T47D (cell line): ENCODE data around the gene STING1.

Experiments used
- DNase-seq, 2 experiments: peaks; one replicate each; pipeline versions ENCODE4 v3.0.0 to v3.0.0-alpha.2; 2011 to 2012; ENCODE audit warnings: low read depth in 1 of 2, low spot score in 1 of 2
- JUND ChIP-seq: IDR thresholded peaks from 2 replicates; pipeline ENCODE4 v1.6.1; 2012; ENCODE audit warnings: low read depth
- in situ Hi-C: cut with HindIII; loops from 2 replicates; pipeline ENCODE4 v1.10.0; 2016; ENCODE audit warnings: low sequenced_read_pairs, low pct_unique_long_range_greater_than_20kb

The STING1 gene

DNA sequence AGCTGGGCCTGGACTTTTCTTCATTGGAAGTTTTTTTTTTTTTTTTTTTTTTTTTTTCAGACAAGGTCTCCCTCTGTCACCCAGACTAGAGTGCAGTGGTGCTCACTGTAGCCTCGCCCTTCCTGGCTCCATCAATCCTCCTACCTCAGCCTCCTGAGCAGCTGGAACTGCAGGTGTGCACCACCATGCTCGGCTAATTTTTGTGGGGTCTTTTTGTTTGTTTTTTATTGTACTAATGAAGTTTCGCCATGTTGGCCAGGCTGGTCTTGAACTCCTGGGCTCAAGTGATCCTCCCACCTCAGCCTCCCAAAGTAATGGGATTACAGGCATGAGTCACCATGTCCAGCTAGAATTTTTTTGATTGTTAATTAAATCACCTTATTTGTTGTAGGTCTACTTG, 46.9 kb downstream of the STING1 start:
- no peak for DNase-seq
- no peak for TF ChIP-seq JUND
- in situ Hi-C loops = no loop called here

DNA sequence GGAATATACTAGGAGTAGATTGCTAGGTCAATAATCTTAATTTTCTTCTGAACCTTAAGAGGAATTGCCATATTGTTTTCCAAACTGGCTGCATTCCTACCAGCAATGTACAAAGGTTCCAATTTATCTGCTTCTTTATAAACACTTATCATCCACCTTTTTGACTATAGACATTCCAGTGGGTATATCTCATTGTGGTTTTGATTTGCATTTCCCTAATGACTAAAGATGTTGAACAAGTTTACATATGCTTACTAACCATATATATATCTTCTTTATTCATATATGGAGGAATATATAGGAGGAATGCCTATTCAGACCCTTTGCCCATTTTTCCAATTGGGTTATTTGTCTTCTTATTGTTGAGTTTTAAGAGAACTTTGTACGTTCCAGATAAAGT, 50.9 kb downstream of the STING1 start:
- DNase-seq = no peak
- no peak for TF ChIP-seq JUND
- in situ Hi-C loops = no loop called here

DNA sequence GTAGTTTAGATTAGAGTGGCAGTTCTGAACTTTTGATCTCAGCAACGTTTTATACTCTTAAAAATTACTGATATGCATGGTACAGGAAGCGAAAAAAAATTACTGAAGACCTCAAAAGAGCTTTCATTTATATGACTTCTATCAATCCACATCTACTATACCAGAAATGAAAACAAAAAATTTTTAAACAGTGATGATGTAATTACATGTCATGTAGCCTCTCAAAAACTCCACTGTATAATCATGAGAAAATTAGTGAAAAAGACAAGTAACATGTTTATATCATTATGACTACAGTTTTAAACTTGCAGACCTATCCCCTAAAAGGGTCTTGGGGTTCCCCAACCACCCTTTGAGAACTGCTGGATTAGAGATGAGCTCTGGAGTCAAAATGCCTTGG, 52.5 kb downstream of the STING1 start:
- no peak for TF ChIP-seq JUND
- in situ Hi-C loops = no loop called here
- DNase-seq = no peak

DNA sequence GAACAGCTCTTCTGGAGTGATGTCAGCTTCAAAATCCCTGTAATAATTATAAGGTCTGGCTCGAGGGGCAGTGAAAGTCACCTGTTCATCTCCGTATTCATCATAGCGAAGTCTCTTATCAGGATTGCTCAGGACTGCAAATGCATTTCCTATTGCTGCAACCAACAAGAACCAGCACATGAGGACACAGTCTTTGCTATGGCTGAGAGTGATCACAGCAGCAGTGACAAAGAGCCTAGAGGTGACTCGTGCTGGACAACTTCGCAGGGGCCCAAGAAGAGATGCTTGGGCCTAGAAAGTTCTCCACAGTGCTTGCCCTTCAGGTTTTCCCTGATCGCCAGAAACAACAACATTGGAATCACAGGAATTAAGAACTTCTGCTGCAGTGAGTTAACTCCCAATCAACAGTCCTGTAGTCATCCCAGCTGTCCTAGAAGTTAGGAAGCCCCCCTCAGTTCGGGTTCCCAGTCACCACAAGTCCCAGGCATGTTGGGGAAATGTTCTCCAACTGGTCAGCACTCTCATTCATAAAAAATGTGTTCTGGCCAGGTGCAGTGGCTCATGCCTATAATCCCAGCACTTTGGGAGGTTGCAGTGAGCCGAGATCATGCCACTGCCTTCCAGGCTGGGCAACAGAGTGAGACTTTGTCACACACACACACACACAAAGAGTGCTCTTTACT, 56.2 kb downstream of the STING1 start:
- no peak for TF ChIP-seq JUND
- DNase-seq = no peak
- in situ Hi-C loops = no loop called here
